Measurements from ENCODE around the gene IGFL3. TPM values are rescaled to one million over a fixed set of nuclear protein-coding genes. Genes with fewer than 3 reads are reported as not detected.

Gene IGFL3
- total and polyA plus RNA-seq, 2 of the 13 experiments (the other 11 are each of a cell fraction or from before 2014, with no cell fraction given), result not detected

DNA sequence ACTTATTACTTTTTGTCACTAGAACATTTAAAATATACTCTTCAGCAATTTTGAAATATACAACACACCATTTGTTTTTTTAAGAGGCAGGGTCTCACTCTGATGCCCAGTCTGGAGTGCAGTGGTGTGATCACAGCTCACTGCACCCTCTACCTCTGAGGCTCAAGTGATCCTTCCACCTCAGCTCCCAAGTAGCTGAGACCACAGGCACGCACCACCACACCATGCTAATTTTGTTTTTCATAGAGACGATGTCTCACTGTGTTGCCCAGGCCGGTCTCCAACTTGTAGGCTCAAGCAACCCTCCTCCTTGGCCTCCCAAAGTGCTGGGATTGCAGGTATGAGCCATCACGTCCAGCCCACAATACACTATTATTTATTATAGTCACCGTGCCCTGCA, 26.1 kb upstream of the IGFL3 start:
- no peaks in the 10 kb centered on the region for H3K79me2 ChIP-seq (ENCODE audit: insufficient read depth, low read length)
- H2AFZ ChIP-seq (ENCODE audit: low read length), result no peak overlapping the region
- WGBS (ENCODE audit: low lambda C conversion rate), result 36% methylated on average over 5 of the region's 5 CpGs
- intact Hi-C loops (cut with micrococcal nuclease; ENCODE audit: unreplicated experiment) (no loop called here), in situ Hi-C loops (cut with HindIII; ENCODE audit: extremely low pct_ligation_motif_present, low pct_unique_long_range_greater_than_20kb) (no loop called here)
- H3K4me2 ChIP-seq (ENCODE audit: low read depth, low read length), result no peak overlapping the region
- H3K9me3 ChIP-seq (ENCODE audit: low read length), result no peaks in the 10 kb centered on the region
- H4K20me1 ChIP-seq (ENCODE audit: insufficient read depth, low read length), result no peaks in the 10 kb centered on the region
- H3K36me3 ChIP-seq (replicated peaks in 1 of 2; ENCODE audit: control insufficient read depth in 1 of 2, insufficient read depth in 2 of 2, low read length in 2 of 2), result no peaks in the 10 kb centered on the region
- ChIA-PET POLR2A (no interaction called here), CTCF (ENCODE audit: low intra/inter-chr PET ratio, low total read pairs) (no interaction called here)
- no peak for DNase-seq (ENCODE audit: low spot score)
- no peak for ATAC-seq
- no peaks in the 10 kb centered on the region for H3K4me1 ChIP-seq (ENCODE audit: insufficient read depth, low read length)
- no peak overlapping the region for H3K9ac ChIP-seq (ENCODE audit: insufficient read depth, low read depth, low read length)
- H3K4me3 ChIP-seq (replicated peaks in 1 of 3; ENCODE audit: insufficient read depth in 1 of 3, low read depth in 2 of 3, low read length in 3 of 3), result no peak overlapping the region
- no peak for FAIRE-seq
- H3K27me3 ChIP-seq (ENCODE audit: control insufficient read depth in 1 of 2, insufficient read depth in 2 of 2, low read length in 2 of 2), result peaks cover 0 to 10% of the 10 kb centered on the region in 2 experiments; a peak in 1 of 5 replicates
- BruUV-seq (replicated peaks), result no TSS peak
- no peak for TF ChIP-seq TBX3 (IDR thresholded peaks at IDR 0.05; ENCODE audit: borderline replicate concordance)
- TF ChIP-seq ZNF33B (CRISPR knock-in tag; IDR thresholded peaks at IDR 0.05), result no peak
- no peak overlapping the region for H3K27ac ChIP-seq (ENCODE audit: extremely low read length, insufficient read depth, low read length)

DNA sequence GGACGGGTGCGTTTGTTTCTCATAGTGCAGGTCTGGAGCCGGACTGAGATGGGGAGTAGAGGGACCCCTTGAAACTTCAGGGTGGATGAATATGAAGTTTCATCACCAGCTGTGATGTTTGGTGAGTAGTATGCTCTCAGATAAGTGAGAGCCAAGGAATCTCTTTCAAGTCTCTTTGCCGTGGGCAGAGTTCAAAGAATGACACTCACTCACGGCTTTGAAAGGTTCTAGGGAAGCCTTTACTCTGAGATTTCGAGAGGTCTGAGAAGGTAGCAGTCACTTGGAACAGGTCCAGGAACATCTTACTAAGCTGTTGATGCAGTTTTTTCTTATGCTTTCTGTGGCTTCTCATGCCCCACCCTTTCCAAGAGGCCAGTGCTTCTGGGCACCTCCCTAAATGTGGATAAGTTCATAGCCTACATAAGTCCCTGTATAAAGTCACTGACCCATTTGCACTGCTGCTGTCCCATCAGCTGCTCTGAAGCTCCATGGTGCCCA, 23.4 kb upstream of the IGFL3 start, which contains the start of gene IGFL2:
Gene IGFL2, plus strand, starts transcription at position 448 of the 498 bp plus-strand sequence. Its CDS starts 41 bp downstream, at position 489.
- ATAC-seq (no peak), DNase-seq (ENCODE audit: low spot score) (no peak), FAIRE-seq (no peak)
- intact Hi-C loops (cut with micrococcal nuclease; ENCODE audit: unreplicated experiment) (no loop called here), in situ Hi-C loops (cut with HindIII; ENCODE audit: extremely low pct_ligation_motif_present, low pct_unique_long_range_greater_than_20kb) (no loop called here)
- Histone ChIP-seq H3K79me2 (ENCODE audit: insufficient read depth, low read length) (no peaks in the 10 kb centered on the region), H4K20me1 (ENCODE audit: insufficient read depth, low read length) (no peaks in the 10 kb centered on the region), H3K27me3 (ENCODE audit: control insufficient read depth in 1 of 2, insufficient read depth in 2 of 2, low read length in 2 of 2) (peaks cover 0 to 10% of the 10 kb centered on the region in 2 experiments; a peak in 1 of 5 replicates), H3K36me3 (replicated peaks in 1 of 2; ENCODE audit: control insufficient read depth in 1 of 2, insufficient read depth in 2 of 2, low read length in 2 of 2) (no peaks in the 10 kb centered on the region), H2AFZ (ENCODE audit: low read length) (no peak within 1 kb of the TSS), H3K4me2 (ENCODE audit: low read depth, low read length) (no peak within 1 kb of the TSS), H3K9ac (ENCODE audit: insufficient read depth, low read depth, low read length) (no peak within 1 kb of the TSS), H3K4me3 (replicated peaks in 1 of 3; ENCODE audit: insufficient read depth in 1 of 3, low read depth in 2 of 3, low read length in 3 of 3) (no peak within 1 kb of the TSS), H3K4me1 (ENCODE audit: insufficient read depth, low read length) (no peaks in the 10 kb centered on the region), H3K27ac (ENCODE audit: extremely low read length, insufficient read depth, low read length) (no peak within 1 kb of the TSS), H3K9me3 (ENCODE audit: low read length) (no peaks in the 10 kb centered on the region)
- ChIA-PET POLR2A (no interaction called here), CTCF (ENCODE audit: low intra/inter-chr PET ratio, low total read pairs) (no interaction called here)
- 0% methylated on average over 6 of the region's 6 CpGs for WGBS (ENCODE audit: low lambda C conversion rate)
- BruUV-seq (replicated peaks), result no TSS peak
- TF ChIP-seq FIP1L1 (IDR thresholded peaks at IDR 0.05; ENCODE audit: borderline replicate concordance, insufficient read depth, low read depth, low read length) (no peak), XRCC5 (optimal IDR thresholded peaks at IDR 0.05; ENCODE audit: low read length) (no peak), KDM4B (CRISPR knock-in tag; IDR thresholded peaks at IDR 0.05) (no peak), TGIF2 (CRISPR knock-in tag; IDR thresholded peaks at IDR 0.05) (no peak), ARNT (IDR thresholded peaks at IDR 0.05) (no peak), ZNF282 (IDR thresholded peaks at IDR 0.05; ENCODE audit: partially characterized antibody) (no peak), SP5 (CRISPR knock-in tag; IDR thresholded peaks at IDR 0.05; ENCODE audit: borderline replicate concordance, low read depth) (no peak), ZNF713 (CRISPR knock-in tag; IDR thresholded peaks at IDR 0.05) (no peak)
- TF ChIP-seq, protein P1, sequence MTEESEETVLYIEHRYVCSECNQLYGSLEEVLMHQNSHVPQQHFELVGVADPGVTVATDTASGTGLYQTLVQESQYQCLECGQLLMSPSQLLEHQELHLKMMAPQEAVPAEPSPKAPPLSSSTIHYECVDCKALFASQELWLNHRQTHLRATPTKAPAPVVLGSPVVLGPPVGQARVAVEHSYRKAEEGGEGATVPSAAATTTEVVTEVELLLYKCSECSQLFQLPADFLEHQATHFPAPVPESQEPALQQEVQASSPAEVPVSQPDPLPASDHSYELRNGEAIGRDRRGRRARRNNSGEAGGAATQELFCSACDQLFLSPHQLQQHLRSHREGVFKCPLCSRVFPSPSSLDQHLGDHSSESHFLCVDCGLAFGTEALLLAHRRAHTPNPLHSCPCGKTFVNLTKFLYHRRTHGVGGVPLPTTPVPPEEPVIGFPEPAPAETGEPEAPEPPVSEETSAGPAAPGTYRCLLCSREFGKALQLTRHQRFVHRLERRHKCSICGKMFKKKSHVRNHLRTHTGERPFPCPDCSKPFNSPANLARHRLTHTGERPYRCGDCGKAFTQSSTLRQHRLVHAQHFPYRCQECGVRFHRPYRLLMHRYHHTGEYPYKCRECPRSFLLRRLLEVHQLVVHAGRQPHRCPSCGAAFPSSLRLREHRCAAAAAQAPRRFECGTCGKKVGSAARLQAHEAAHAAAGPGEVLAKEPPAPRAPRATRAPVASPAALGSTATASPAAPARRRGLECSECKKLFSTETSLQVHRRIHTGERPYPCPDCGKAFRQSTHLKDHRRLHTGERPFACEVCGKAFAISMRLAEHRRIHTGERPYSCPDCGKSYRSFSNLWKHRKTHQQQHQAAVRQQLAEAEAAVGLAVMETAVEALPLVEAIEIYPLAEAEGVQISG (CRISPR knock-in tag; IDR thresholded peaks at IDR 0.05), result no peak
- TF ChIP-seq, protein P2, sequence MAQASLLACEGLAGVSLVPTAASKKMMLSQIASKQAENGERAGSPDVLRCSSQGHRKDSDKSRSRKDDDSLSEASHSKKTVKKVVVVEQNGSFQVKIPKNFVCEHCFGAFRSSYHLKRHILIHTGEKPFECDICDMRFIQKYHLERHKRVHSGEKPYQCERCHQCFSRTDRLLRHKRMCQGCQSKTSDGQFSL (CRISPR knock-in tag; IDR thresholded peaks at IDR 0.05), result no peak
- TF ChIP-seq, protein P3, sequence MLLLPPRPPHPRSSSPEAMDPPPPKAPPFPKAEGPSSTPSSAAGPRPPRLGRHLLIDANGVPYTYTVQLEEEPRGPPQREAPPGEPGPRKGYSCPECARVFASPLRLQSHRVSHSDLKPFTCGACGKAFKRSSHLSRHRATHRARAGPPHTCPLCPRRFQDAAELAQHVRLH (CRISPR knock-in tag; IDR thresholded peaks at IDR 0.05; ENCODE audit: borderline replicate concordance, low read depth), result no peak

Data from HepG2 (cell line).